Left hindlimb (tissue), 1 donor: ENCODE data around the gene AQP6.
"Not testable (repeated sequence)": the region's sequence is repeated elsewhere in the genome, so short reads cannot be mapped to it uniquely, and the experiment has no call there.

ENCODE experiments used
- DNase-seq: peaks from one replicate; pipeline ENCODE4 v3.0.0-alpha.2; 2018

Gene AQP6

DNA sequence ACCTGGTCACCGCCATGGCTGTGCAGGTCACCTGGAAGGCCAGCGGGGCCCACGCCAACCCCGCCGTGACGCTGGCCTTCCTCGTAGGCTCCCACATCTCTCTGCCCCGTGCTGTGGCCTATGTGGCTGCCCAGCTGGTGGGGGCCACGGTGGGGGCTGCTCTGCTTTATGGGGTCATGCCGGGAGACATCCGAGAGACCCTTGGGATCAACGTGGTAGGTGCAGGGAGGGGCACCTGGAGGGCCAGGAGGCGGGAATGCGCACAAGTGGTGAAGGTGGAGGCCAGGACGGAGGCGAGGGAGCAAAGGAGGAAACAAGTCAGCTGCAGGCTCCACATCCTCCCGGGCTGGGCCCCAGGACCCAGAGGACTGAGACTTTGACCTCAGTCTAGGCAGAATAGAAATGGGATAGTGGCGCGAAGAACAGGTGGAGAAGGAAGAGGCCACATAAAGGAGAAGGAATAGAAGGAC is 649 bp downstream of the AQP6 start:
- DNase-seq, result no peak

DNA sequence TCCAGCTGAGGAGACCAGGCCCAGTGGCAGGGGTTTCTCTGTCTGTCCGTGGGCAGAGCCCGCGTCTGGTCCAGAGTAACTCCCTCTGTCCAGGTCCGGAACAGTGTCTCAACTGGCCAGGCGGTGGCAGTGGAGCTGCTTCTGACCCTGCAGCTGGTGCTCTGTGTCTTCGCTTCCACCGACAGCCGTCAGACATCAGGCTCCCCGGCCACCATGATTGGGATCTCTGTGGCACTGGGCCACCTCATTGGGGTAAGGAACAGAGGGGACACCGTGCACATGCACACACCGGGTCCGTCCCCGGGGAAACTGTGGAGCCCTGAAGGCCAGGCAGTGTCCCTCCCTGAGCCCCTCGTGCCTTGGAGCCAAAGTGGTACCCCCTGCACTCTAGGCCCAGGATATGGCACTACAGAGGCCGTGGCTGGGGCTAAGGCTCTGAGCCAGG is 1.5 kb downstream of the AQP6 start:
- peak; percentile 72 for DNase-seq

DNA sequence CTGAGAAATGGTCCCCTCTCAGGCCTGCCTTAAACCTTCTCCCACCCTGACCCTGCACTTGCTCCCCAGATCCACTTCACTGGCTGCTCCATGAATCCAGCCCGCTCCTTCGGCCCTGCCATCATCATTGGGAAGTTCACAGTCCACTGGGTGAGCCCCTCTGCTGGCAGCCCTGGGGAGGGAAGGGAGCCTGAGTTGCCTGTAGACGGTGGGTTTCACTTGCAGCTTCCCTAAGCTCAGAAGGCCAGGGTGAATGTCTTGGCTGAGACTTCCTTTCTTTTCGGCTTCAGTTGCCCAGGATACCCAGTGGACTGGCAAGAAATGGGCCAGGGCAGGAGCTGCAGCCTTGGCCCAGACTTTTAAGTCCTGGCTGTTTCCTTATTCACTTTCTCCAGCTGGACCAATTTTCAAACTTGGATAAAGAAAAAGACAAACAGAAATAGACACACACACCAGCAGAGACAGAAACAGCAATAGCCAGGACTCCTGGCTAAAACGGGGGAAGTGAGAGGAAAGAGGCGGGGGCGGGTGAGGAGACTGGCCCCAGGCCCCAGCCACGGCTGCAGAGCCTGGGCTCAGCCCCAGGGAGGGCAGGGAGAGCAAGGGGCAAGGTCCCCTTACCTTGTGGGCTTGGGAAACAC is 2.0 kb downstream of the AQP6 start:
- no peak for DNase-seq

DNA sequence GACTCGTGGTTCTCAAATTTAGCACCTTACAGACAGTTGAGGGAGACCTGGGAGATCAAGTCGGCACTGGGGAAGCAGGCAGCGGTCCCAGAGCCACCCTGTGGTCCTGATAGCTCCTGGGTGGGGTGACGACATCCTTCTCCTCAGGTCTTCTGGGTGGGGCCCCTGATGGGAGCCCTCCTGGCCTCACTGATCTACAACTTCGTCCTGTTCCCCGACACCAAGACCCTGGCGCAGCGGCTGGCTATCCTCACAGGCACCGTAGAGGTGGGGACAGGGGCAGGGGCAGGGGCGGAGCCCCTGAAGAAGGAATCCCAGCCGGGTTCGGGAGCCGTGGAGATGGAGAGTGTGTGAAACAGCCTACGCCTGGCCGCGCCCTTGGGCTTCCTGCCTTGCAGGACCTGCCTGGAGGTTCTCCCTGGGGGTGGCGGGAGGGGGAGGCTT is 2.6 kb downstream of the AQP6 start:
- no peak for DNase-seq

DNA sequence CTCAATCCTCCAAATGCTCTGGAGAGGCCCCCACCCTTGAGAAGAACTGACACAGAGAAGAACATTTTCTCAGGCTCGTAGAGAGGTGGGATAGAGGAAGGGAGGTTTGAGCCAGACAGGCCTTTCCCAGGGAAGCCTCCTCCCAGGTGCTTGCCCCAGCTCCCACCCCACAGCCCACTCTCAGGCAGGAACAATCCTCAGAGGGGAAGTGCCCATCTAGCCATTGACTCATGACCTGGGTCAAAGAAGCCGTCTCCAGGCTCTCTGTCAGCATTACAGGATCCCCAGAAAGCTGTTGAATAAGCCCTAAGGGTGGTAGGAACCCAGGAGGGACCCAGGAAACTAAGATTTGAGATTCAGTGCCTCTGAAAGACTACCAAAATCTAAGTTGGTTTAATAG is 3.8 kb downstream of the AQP6 start:
- no peak for DNase-seq

DNA sequence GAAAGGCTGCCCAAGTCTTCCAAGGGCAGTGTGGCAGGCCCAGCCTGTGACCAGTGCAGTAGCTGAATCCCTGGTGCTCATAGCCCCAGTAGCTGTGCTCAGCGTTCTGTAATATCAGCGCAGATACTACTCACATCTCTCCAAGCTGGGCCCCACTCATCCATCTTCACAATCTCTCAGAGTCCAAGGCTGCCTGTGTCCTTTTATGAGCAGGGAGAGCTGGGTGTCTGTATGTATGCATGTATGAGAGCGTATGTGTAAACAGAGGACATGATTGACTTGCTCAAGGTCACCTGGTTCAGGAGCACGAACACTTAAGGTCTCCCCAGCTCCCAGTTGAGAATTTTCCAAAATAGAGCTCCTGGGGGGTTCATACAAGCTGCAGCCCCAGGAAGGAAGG is 5.4 kb downstream of the AQP6 start:
- no peak for DNase-seq

DNA sequence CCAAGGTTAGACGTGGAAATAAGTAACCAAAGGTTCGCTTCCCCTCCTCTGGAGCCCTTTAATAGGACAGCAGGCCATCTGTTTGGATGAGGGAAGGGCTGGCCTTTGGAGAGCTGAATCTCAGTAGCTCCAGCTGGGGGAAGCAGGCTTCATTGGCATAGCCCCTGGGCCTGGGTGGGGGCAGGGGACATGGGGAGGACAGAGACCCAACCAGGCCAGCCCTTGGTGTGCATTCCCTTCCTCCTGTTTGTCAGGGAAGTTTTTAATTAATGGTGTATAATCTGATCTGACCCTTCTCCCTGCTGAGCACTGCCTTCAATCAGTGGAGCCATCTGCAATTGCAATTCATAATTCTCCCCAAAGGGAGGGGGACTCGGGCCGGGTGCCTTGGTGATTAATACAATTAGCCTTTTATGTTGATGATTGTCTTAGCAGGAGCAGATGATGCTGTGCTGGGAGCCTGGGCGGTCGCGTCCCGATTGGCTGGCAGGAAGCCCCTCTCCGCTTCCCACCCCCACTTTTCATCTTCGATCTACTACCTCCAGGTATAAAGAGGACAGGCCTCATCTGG is 6.4 kb downstream of the AQP6 start:
- DNase-seq, result no peak

DNA sequence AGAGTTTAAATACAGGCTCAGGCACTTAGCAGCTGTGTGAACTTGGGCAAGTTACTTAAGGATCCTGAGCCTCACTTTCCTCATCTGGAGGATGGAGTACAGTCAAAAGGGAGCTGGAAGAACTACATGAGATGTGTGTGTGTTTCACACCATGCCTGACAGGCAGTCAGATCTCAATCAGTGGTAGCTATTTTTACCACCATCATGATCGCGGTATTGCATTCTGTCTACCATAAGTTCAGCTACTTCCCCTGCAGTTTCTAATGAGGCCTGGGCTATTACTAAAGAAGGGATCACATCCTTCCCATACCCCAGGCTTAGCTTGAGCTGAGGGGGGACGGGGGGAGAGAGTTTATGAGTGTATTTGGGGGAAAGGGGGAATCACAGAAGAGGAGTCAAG is 7.0 kb downstream of the AQP6 start:
- DNase-seq, result no peak

DNA sequence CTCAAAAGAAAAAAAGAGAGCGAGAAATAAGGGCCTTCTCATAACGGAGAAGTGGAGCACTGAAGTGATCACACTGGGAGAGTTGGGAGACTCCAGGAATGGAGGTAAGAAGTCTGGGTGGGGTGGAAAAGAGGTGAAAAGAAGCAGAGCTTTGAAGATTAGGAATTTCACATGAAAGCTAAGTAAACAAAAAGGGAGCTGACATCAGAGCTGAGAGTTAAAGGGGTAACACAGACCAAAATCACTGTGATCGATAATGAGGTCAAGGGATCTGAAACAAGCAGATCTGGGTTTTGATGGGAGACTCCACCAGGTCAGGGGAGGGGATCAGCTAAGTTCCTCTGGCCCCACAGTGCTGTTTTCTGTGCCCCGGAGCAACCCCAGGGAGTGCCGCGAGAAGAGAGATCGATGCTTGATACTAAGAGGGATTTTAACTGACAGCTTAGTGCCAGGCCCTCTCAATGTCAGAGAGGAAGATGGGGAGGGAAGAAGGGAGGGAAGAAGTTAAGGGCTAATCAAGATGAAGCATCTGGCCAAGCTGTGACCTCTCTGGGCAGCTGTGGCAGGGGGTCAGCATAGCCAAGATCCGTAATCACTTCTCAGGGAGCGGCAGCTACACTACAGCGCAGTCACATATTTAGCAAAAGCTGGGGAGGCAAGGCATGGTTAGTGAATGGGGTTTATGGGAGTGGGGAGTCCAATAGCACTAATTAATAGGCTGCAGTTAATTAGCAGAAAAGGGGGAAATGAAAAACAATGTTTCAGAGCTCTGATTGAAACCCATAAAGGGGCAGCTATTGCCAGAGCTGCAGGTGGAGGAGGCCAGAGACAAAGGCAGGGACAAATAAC is 8.0 kb downstream of the AQP6 start:
- DNase-seq, result no peak

DNA sequence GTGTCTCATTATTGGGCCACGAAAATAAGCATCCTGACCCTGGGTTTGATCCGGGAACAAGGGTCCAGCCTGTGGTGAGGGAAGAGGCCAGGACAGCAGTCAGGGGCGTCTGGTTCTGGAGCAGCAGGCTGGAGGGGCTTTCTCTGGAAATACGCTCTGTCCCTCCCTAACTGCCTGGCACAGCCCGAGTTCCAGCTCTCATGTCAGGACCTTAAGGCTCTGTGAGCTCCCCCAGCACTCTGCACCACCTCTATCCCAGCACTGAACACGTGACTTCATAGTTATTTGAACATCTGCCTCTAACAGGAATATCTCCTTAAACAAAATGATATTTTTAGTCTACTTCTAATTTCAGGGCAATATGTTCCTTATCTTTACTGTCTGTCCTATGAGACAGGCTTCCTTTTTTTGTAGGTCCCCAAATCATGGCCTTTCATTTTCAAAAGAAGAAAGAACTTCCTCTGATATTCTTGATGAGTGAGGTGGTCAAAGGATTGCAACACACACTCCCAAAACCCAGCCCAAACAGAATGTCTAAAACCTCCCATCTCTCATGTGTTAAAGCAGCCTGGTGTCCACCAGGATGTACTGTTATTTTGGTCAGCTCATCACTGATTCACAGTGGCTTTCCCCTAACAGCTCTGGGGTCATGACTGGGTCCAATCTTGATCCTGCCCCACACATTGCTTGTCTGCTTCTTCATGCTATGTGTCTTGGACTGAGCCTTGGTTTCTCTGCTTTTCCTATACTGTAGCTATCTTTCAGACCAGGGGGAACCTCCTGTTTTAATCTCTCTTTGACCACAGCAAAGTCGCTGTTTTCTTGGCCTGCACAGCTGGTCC is 9.7 kb downstream of the AQP6 start:
- DNase-seq, result no peak

DNA sequence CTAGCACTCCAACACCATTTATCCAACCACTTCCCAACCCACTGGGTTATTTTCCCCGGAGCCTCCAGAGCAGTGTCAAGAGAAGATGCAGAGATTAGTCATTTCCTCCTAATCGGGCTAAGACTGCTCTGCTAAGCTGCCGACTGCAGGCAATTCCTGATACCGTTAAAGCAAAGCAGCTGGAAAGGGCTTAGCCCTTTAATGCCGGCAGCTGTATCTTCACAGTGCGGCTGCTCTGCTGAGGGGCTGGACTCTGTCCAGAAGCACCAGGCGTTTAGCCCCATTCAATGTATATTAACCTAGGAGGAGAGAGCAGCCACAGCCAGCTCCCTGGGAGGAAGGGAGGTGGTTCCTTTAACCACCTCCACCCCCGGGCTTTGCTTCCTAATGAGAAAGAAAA is 11.1 kb downstream of the AQP6 start:
- peak; percentile 82 for DNase-seq

DNA sequence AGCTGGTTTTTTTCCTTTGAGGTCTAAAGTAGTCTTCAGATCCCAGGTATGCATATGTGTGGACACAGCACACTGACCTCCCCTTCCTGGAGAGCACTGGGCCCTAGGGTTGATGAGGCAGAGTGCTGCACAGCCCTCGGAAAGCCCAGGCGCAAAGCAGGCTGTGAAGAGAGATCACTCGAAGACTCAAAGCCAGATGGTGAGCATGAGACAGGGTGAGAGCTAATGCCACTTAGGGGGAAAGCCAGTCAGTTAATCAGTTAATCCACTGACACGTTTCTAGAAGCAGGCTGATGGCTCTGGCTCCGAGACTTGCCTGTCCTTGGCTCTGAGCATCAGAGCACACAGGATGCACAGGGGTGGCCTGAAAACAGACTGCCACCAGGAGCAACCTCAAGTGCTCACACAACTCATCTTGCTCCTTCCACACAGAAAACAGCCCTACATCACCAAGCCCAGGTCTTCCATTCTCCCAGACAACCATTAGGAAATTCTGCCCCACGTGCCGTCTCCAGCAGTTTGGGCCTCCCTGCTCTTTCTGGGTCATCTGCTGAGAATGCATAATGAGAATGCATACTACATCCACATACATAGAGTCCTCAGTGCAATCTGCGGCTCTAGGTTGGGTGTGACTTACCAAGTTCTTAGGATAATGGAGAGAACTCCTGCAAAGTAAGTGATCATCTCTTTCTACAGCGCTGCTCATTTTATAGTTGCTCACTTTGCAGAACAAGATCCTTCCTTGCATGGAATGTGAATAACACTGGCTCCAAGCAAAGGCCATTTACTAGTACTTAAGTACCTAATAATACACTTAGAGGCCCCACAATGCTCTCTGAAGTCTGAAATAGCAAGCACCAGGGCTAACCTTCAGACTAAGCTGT is 12.0 kb downstream of the AQP6 start:
- DNase-seq, result no peak

DNA sequence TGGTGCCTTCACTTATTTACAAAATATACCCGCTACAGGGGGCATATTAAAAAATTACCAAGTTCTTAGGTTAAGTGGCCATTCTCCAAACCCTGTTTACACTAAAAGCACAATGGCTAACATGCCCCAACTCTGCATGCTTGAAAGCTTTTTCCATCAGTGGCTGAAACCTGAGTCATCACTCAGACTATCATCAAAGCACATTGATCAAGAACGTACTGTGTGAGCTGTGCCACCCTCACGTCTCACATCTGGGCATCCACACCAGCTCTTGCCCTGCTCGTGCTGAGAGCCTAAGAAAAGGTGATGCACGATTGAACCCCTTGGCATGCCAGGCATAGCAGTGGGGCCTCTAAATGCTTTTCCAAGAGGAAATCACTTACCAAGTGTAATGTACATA is 13.2 kb downstream of the AQP6 start:
- no peak for DNase-seq

DNA sequence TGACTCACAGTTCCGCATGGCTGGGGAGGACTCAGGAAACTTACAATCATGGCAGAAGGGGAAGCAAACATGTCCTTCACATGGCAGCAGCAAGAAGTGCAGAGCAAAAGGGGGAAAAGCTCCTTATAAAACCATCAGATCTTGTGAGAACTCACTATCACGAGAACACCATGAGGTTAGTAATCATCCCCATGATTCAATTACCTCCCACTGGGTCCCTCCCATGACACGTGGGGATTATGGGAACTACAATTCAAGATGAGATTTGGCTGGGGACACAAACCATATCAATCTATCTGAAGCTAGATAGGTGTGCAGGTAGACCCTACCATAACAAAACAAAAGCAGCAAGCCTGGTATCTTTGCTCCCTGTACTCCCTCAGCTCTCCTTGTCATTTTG is 13.7 kb downstream of the AQP6 start:
- DNase-seq, result not testable (repeated sequence)

DNA sequence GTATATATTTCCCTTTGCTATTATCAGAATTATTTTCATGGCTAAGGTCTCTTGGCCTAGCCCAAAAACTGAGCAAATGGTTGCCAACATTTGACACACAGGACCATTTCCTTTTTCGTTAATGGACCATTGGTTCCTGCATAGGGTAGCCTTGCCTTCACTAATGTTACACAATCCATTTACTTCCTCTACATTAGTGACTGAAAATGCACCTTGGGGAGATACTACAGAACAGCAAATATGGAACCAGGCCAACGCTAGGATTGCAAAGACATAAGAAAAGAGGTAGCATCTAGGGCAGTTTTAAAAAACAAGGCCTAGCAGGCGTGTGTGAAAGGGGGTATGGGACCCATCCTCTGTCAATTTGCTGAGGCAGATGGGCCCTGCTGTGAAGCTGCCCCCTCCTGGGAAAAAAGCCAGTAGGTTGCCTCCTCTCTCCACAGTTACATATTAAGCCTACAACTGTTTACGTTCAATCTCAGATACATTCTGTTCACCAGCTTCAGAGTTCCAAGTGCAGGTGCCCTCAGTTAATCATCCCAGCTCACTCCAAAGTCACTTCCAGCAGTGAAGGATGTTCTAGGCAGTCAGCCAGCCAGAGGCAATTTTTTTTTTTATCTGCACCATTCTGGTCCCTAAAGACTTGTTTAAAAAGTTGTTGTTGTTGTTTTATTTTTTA is 15.0 kb downstream of the AQP6 start:
- DNase-seq, result no peak

DNA sequence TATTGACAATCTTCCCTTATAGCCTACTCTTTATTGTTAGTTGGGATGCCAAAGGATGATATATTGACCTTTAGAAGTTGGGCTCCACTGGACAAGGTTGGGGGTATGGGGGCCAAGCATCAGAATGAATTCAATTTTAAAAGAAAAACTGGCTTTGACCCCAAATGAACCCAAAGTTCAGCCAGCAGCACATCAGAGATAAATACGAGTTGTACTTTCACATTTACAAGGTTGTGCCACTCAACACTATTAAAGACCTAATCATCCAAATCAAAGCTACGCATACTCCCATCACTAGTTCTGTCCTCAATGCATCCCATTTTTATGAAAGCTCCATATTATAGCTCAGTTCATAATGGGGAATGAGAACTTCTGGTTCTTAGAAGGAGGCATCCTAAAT is 16.7 kb downstream of the AQP6 start:
- not testable (repeated sequence) for DNase-seq

DNA sequence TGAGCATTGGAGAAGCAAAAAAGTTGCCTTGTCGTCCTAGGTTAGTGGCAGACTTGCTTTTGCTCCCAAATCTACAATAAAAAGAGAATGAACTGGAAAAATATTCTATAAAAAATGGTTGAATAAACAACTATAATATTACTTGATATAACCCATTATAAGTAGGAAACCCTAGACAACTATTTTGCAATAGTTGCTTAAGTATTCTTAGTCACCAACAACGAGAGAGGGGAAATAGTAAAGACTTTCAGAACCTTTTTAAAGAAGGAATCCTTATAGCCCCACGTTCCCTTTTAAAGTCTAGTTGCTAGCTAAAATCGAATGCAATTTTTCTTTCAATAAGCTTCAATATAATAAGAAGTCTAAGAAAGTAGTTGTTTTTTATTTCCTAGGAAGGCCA is 17.5 kb downstream of the AQP6 start:
- no peak for DNase-seq

DNA sequence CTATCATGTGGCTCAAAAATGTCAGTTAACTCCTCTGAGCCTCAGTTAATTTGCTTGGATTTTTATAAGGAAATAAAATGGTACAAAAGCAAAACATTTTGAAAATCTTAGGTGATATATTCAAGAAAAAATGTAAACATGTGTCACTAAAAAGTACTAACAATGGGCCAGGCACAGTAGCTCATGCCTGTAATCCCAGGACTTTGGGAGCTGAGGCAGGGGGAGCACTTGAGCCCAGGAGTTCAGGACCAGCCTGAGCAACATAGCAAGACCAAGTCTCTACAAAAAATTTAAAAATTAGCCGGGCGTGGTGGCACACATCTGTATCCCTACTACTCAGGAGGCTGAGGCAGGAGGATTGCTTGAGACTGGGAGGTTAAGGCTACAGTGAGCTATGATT is 25.7 kb downstream of the AQP6 start:
- DNase-seq, result no peak

DNA sequence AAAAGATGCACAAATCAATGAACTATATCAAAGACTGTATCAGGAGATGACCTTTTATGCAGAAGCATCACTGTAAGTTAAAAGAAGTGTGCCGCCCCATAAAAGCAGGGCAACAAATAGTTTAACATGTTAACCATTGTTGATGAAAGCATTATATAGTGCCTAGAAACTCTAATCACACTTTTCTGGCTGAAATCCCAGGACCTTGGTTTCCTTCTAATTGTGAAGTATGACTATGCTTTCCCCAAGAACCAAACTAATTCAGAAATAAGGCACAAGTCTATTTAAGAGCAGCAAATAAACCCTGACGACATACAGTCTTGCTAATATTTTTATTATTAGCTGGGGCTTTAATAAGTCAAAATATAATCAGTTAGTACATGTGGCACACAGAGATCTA is 30.8 kb downstream of the AQP6 start:
- DNase-seq, result no peak

DNA sequence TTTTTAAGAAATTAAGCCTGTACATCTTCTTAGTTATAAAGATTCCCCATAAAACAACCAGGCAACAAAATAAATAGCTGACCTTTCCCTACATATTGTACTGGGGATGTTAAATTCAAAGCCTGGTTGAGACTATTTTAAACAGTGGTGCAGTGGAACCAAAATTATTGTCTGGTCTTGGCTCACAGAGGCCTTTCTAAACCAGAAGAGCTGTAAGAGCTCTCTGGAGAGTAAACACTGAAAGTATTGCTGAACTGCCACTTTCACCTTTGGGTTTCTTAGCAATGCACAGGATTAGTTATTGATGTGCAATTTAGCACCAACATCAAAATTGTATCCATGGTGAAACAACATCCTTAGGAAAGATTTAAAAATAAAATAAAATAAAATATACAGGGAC is 31.9 kb downstream of the AQP6 start:
- no peak for DNase-seq

DNA sequence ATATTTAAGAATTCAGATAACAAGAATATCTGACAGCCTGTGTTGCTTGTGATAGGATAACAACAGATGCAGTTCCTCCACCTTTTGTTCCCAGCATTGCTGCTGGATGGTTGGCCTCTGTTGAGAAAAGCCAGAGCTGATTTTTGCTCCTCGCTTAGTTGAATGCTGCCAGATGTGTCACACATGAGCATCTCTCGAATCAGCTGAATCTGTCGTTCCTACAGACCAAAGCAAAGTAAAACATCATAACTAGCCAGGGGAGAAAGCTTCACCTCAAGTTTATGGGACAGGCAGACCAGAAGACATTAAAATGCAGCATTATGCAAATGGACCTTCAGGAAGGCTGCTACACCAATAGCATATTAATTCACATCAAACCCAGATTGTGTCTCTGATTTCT is 32.4 kb downstream of the AQP6 start:
- no peak for DNase-seq
